ENCODE data around the gene KANSL3.
"Not testable (repeated sequence)": the region's sequence is repeated elsewhere in the genome, so short reads cannot be mapped to it uniquely, and the experiment has no call there.

KANSL3 gene

GRCh38 chr2:96556441-96557330 is 81.4 kb downstream of the KANSL3 start:
- DNase-seq, result no peak

- DNase-seq, result no peak
These were observed 82.9 kb downstream of the KANSL3 start for GRCh38 chr2:96555146-96555610.

DNA sequence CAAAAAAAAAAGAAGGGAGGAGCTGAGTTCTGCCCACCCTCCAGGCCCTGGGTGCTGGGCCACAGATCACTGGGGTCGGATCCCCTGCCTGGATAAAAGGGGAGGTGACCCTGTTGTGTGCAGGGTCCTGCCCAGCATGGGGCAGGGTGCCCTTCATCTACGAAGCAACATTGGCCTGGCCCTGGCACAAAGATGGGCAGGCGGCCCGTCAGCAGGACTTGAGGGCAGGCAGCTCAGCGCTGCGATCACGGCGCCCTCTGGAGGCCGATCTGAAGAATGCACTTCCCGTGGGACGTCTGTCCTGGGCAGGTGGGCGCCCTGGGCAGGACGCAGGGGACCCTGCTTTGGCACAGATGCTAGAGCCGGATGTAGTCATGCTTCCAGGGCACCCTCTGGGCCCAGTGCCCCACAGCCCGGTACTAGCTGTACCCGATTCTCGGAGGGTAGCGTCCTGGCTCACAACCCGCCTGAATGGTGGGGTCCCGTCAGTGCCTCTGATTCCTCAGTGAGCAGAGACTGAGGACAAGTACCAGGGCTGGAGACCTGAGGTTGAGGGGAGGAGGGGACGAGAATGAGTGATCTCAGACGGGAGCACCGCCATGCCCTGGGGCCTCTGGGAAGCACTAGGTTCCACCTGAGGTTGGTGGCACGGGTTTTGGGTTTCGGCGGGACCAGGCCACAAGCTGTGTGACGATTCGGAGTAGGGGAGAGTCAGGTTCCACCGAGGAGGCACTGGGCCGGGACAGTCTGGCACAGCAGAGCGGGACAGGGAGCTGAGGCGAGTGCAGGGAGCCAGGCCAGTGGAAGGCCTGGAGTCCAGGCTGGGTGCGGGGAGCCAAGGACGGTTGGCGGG is 83.6 kb downstream of the KANSL3 start:
- peak; percentile 51 for DNase-seq

- not testable (repeated sequence) for DNase-seq
These were observed 84.2 kb downstream of the KANSL3 start for GRCh38 chr2:96553957-96554292.

DNA sequence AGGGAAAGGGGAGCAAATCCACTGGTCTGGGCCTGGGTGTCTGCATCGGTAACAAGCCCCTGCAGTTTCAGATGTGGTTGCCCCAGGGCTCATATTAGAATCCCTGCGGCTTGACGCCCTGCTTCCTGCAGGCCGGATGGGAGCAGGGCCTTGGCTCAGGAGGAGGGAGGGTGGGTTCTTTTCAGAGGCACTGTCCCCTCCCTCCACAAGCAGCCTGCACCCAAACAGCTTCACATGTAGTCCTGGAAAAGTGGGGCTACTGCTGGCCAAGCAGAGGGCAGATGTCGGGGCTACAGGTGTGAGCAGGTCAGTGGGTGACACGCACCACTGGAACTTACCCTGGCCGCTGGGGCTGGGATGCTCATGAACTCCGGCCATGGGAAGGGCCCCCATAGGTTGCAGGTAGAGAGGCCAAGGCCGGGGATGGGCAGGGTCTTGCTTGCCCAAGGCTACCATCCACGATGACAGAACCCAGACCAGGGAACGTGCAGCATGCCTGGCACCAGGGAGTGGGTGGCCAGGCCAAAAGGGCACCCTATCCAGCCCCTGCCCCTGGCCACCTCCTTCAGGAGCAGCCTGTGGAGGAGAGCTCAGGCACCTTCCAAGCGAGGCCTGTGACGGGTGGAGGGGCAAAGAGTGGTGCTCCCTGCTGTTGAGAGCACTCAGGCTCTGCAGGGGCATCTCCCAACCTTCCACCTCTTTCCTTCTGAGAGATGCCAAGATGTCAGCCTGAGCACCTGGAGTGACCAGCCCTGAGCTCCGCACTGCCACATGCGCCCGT is 84.7 kb downstream of the KANSL3 start:
- DNase-seq, result no peak

DNA sequence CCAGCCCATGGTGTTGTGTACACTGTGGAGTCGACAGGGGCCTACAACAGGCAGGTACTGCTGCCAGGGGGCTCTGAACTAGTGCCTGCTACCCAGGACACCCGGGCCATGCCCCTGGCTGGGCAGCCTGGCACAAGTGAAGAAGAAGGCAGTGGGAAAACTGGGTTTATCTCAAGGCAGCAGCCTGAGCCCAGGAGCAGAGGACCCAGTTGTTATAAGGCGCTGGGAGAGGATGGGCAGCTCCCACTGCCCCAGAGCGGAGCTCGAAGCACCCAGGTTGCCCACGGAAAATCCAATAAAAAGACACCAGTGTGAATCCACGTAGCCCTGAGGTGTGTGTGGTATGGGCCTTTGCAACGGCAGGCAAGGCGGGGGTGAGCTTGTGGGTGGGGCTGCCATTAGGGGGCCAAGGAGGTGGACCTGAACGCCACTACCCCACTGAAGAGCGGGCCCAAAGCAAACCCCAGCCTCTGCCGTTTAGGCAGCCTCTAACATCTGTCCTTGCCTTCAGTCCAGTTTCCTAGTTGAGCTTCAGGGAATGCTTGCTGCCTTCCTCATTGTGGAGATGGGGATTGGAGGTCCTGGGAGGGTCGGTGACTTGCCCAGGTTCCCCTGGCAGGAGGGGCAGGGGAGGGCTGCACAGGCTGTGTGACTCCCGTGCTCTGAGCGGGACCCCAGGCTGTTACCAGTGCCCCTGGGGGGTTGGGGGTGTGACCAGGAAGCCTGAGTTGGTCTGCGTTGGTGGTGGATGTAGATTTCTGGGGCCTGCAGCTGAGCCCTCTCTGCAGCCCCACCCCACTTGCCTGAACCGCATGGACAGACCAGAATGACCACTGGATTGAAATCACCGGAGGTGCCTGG is 85.6 kb downstream of the KANSL3 start:
- DNase-seq, result no peak

DNA sequence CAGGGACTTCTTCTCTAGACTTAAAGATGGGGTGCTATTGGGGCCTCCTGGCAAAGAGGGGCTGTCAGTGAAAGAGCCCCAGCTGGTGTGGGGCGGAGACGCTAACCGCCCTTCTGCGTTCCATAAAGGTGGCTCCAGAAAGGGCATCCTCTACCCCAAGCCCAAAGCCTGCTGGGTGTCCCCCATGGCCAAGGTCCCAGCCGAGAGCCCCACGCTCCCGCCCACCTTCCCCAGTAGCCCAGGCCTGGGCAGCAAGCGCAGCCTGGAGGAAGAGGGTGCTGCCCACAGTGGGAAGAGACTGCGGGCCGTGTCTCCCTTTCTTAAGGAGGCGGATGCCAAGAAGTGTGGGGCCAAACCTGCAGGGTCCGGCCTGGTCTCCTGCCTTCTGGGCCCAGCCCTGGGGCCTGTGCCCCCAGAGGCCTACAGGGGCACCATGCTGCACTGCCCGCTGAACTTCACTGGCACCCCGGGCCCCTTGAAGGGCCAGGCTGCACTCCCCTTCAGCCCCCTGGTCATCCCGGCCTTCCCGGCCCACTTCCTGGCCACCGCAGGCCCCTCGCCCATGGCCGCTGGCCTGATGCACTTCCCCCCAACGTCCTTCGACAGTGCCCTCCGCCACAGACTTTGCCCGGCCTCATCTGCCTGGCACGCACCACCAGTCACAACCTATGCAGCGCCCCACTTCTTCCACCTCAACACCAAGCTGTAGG is 86.4 kb downstream of the KANSL3 start:
- no peak for DNase-seq

DNA sequence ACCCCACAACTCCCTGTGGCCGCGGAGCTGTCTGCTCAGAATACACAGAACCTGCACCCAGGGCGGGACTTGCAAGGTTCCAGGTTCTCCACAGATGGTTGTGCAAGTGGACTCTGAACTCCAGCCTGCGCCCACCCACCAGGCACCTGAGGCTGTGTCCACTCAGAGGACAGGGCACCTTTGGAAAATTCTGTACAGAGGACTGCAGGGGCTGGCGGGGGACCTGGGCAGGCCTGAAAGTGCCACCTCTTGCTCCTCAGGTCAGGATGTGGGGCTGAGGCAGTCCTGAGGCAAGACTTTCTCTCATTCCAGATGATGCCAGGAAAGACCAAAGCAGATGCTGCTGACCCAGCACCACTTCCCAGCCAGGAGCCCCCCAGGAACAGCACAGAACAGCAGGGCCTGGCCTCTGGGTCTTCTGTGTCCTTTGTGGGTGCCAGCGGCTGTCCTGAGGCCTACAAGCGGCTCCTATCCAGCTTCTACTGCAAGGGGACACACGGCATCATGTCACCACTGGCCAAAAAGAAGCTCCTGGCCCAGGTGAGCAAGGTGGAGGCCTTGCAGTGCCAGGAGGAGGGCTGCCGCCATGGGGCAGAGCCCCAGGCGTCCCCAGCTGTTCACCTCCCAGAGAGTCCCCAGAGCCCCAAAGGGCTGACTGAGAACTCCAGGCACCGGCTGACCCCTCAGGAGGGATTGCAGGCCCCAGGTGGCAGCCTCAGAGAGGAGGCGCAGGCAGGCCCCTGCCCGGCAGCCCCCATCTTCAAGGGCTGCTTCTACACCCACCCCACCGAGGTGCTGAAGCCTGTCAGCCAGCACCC is 87.1 kb downstream of the KANSL3 start:
- no peak for DNase-seq

DNA sequence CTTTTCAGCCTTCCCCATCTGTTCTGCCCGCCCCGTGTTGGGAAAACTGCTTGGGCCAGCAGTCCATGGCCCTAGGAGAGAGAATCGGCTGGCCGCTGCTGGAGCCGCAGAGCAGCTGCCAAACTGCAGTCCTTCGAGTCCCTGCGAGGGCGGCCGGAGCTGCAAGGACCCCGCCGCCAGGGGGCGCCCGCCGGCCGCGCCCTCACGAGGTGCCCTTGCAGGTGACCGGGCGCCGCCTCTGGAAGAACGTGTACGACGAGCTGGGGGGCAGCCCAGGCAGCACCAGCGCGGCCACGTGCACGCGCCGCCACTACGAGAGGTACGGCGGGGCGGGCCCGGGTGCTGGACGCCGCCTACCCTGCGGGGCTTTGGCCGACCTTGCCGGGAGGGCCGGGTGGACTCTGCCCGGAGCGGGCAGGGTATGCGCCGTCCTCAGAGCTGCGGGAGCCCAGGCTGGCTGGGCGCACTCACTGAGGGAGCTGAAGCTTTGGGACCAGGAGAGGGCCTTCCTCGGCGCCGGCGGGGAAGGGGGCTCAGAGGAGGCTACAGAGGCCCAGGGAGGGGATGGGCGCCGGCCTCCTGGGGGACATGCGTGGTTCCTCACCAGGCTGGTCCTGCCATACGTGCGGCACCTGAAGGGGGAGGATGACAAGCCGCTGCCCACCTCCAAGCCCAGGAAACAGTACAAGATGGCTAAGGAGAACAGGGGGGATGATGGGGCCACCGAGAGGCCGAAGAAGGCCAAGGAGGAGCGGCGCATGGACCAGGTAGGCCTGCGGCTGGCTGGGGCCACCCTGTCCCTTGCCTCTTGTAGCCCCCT is 87.9 kb downstream of the KANSL3 start:
- no peak for DNase-seq

- no peak for DNase-seq
These were observed 88.7 kb downstream of the KANSL3 start for GRCh38 chr2:96549466-96549785.

GRCh38 chr2:96548558-96549465 is 89.3 kb downstream of the KANSL3 start:
- DNase-seq, result no peak

GRCh38 chr2:96547731-96548171 is 90.4 kb downstream of the KANSL3 start:
- DNase-seq, result no peak

DNA sequence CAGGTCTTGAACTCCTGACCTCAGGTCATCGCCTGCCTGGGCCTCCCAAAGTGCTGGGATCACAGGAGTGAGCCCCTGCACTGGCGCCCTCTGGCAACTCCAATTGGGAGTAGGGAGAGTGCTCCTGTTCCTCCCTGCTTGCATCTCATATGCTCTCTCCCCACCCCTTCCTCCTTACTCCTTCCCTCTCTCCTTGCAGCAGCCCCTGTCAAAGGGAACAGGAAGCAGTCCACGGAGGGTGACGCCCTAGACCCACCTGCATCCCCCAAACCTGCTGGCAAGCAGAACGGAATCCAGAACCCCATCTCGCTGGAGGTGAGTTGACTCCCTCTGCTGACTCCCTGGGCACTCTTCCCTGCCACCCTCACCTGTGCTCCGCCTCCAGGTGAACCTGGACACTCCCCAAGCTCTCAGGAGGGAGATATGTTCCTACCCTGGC is 90.9 kb downstream of the KANSL3 start:
- DNase-seq, result no peak

DNA sequence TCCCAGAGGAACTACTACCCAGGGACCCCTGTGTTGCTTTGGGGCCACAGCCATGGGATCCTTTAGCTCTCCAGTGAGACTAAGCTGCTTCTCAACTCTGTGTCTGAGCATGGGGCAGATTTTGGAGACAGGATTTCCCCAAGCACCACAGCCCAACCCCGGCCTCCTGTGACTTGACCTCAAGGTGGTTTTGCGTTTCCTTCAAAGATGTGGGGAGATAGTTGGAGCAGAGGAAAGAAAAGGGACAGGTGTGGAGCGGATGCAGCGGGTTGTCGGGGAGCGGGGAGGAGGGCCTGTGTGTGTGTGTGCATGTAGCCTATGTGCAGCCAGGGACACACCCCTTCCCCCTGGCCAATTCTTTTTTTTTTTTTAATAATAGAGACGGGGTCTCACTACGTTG is 91.3 kb downstream of the KANSL3 start:
- DNase-seq, result no peak

DNA sequence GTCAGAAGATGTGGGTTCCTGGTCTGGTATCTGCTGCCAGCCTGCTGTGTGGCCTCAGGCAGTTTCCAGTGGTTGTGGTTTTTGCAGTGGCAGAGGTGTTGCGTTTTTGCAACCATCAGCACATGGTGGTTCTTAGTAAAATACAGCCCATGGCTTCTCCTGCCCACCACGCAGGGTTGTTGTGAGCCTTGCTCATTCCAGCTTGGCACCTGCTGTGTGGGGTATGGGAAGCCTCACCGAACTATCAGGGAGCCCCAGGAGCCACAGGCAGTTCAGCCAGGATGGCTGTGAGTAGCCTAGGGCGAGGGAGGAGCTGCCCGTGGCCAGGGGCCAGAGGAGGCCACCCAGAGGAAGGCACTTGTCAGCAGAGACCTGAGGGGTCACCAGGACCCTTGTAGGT is 91.8 kb downstream of the KANSL3 start:
- no peak for DNase-seq
